ENCODE results near the gene IFT52. TPM values are rescaled to one million over a fixed set of nuclear protein-coding genes. Genes with fewer than 3 reads are reported as not detected.

The IFT52 gene
- total and polyA plus RNA-seq, 2 donors = 22.3 to 34.8 TPM

DNA sequence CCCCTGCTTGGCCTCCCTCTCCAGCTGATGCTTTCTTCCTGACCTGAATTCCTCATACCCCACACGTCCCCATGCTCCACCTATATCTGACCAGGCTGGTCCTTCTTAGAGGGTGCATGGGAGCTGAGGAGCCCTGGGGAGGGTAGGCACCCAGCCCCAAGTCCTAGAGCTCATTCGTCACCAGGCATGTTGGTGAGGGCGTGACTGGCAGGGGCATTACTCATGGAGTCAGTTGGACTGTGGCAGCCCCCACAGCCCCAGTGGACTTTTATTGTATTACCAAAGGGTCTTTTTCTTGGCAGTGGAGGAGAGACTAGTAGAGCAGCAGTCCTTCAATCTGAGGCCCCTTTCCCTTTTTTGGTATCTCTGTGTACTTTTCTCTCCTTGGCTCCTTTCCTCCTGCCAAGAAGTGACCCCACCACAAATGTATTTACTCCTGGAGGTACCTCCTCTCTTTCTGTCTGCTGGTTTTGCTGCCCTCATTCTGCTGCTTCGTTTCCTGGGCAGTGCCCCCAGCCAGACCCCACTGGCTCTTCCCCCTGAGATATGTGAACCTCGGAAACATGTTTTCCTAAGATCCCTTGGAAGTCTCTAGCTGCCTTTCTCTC is 42.4 kb upstream of the IFT52 start:
- Histone ChIP-seq H3K27ac (ENCODE audit: low read depth in 1 of 2, low read length in 1 of 2) (no peak overlapping the region), H3K4me1 (ENCODE audit: control insufficient read depth in 2 of 2, insufficient read depth in 2 of 2, low read length in 2 of 2) (no peaks in the 10 kb centered on the region), H3K27me3 (ENCODE audit: control insufficient read depth in 2 of 2, insufficient read depth in 1 of 2, low read length in 1 of 2) (no peaks in the 10 kb centered on the region), H3K9me3 (ENCODE audit: control insufficient read depth in 2 of 2, insufficient read depth in 1 of 2, low read length in 1 of 2) (no peaks in the 10 kb centered on the region), H3K4me3 (ENCODE audit: low read length in 2 of 2) (no peak overlapping the region), H3K36me3 (ENCODE audit: control insufficient read depth in 2 of 2, insufficient read depth in 2 of 2, low read length in 1 of 2) (no peaks in the 10 kb centered on the region)
- DNase-seq (ENCODE audit: low read depth in 6 of 9, low spot score in 9 of 9) = no peak
- 75% methylated on average over 5 of the region's 5 CpGs for WGBS

DNA sequence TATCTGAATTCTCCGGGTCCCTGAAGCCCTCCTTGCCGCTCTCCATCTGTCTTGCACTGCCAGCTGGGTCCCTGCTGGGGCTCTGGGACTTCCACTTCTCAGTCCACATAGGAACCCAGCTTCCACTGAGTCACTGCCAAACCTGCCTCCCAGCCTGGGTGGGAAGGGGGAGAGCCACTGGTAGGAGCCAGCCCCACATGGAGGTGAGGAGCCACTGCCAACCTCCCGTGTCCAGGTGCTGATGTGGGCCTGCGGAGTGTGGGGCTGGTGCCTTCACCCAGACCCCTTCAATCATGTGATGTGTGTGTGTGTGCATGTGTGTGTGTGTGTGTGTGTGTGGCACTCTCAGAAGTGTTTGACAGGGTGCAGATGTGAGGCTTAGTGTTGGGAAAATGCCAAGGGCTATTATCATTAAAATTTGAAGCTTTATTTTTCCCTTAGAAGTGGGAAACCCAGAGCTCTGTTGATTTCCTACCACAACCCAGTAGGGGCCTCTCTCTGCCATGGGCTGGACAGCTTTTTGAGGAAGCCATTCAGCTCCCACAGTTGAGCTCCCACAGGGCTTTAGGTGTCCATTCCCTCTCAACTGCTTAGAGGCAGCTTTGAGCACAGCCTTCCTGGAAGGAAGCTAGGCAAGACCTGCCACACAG is 41.2 kb upstream of the IFT52 start:
- H3K4me3 ChIP-seq (ENCODE audit: low read length in 2 of 2) = no peak overlapping the region
- H3K4me1 ChIP-seq (ENCODE audit: control insufficient read depth in 2 of 2, insufficient read depth in 2 of 2, low read length in 2 of 2) = no peaks in the 10 kb centered on the region
- H3K27me3 ChIP-seq (ENCODE audit: control insufficient read depth in 2 of 2, insufficient read depth in 1 of 2, low read length in 1 of 2) = no peaks in the 10 kb centered on the region
- H3K27ac ChIP-seq (ENCODE audit: low read depth in 1 of 2, low read length in 1 of 2) = no peak overlapping the region
- DNase-seq (ENCODE audit: low read depth in 6 of 9, low spot score in 9 of 9) = no peak
- H3K9me3 ChIP-seq (ENCODE audit: control insufficient read depth in 2 of 2, insufficient read depth in 1 of 2, low read length in 1 of 2) = no peaks in the 10 kb centered on the region
- H3K36me3 ChIP-seq (ENCODE audit: control insufficient read depth in 2 of 2, insufficient read depth in 2 of 2, low read length in 1 of 2) = no peaks in the 10 kb centered on the region
- WGBS = 94% methylated on average over 4 of the region's 4 CpGs

DNA sequence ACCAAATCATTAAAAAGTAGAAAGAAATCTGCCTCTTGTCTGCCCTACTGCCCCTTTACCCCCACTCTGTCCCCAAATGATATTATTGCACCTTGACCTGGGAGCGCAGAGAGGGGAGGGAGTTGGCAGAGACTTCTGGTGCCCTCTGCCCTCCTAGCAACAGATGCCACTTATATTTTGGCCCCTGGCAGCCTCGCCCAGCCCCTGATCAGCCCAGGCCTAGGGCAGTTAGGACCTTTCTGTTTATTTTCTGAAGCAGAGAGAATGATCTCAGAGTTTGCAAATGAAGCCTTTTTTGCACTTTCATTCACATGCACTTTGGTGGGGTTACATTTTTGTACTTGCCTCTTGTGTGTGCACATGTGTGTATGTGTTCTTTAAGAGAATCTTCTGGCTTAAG is 40.3 kb upstream of the IFT52 start:
- H3K27me3 ChIP-seq (ENCODE audit: control insufficient read depth in 2 of 2, insufficient read depth in 1 of 2, low read length in 1 of 2) = no peaks in the 10 kb centered on the region
- no peaks in the 10 kb centered on the region for H3K36me3 ChIP-seq (ENCODE audit: control insufficient read depth in 2 of 2, insufficient read depth in 2 of 2, low read length in 1 of 2)
- no peak overlapping the region for H3K4me3 ChIP-seq (ENCODE audit: low read length in 2 of 2)
- 93% methylated on average over 2 of the region's 2 CpGs for WGBS
- H3K27ac ChIP-seq (ENCODE audit: low read depth in 1 of 2, low read length in 1 of 2) = no peak overlapping the region
- H3K9me3 ChIP-seq (ENCODE audit: control insufficient read depth in 2 of 2, insufficient read depth in 1 of 2, low read length in 1 of 2) = no peaks in the 10 kb centered on the region
- H3K4me1 ChIP-seq (ENCODE audit: control insufficient read depth in 2 of 2, insufficient read depth in 2 of 2, low read length in 2 of 2) = no peaks in the 10 kb centered on the region
- DNase-seq (ENCODE audit: low read depth in 6 of 9, low spot score in 9 of 9) = no peak

DNA sequence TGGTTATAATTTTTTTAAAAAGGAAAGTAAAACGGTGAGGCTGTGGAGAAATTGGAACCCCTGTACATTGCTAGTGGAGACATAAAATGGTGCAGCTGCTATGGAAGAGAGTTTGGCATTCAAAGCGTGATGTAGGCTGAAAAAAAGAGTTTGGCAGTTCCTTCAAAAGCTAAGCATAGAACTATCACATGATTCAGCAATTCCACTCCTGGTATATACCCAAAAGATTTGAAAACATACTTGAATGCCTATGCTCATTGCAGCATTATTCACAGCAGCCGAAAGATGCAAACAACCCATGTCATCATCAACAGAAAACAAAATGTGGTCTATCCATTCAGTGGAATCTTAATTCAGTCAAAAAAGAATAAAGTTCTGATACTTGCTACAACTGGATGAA is 36.4 kb upstream of the IFT52 start:
- WGBS = 88% methylated on average over 3 of the region's 3 CpGs

DNA sequence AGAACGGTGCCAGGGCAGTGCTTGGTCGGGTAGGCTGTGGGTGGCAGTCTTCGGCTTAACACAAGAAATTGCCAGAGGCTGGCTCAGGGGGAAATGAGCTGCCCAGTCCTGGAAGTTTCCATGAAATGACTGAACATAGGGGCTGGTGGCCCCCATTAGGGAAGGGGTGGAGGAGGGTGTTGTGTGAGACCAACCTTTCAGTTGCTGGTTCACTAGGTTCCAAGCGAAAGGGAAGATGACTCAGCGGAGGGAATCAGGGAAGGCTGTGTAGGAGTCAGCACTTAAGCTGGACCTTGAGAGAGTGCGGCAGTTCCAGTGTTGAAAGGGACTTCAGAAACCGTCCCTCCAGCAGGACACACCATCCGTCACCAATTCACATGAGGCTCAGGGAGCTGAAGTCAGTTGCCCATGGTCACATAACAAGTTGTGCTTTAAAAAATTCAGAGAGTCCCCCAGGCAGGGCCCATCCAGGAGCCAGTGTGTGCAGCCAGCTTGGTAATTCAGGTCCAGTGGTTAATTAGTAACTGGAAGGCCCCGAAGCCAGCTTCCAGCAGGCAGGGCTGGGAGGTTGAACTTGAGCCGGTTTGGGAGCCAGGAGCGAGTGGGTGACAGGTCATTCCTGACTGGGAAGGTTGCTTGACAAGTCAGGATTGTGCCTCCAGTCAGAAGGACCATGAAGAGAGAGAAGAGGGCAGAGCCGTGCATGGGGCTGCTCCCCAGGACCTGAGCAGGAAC is 32.2 kb upstream of the IFT52 start, which contains the start of gene SGK2:
SGK2 (plus strand) TSS at position 616 of the 735 bp plus-strand sequence. CDS start 7,469 bp downstream, outside the sequence.
- Histone ChIP-seq H3K4me3 (ENCODE audit: low read length in 2 of 2) (no peak within 1 kb of the TSS), H3K4me1 (ENCODE audit: control insufficient read depth in 2 of 2, insufficient read depth in 2 of 2, low read length in 2 of 2) (no peaks in the 10 kb centered on the region), H3K27ac (ENCODE audit: low read depth in 1 of 2, low read length in 1 of 2) (no peak within 1 kb of the TSS), H3K27me3 (ENCODE audit: control insufficient read depth in 2 of 2, insufficient read depth in 1 of 2, low read length in 1 of 2) (peaks cover 0 to 2% of the 10 kb centered on the region in 2 donors), H3K9me3 (ENCODE audit: control insufficient read depth in 2 of 2, insufficient read depth in 1 of 2, low read length in 1 of 2) (no peaks in the 10 kb centered on the region), H3K36me3 (ENCODE audit: control insufficient read depth in 2 of 2, insufficient read depth in 2 of 2, low read length in 1 of 2) (no peaks in the 10 kb centered on the region)
- WGBS = 93% methylated on average over 12 of the region's 12 CpGs
- DNase-seq (ENCODE audit: low read depth in 6 of 9, low spot score in 9 of 9) = no peak

More for the DNA sequence above, 36.4 kb upstream of the IFT52 start:
- Histone ChIP-seq H3K4me1 (ENCODE audit: control insufficient read depth in 2 of 2, insufficient read depth in 2 of 2, low read length in 2 of 2) (no peaks in the 10 kb centered on the region), H3K27ac (ENCODE audit: low read depth in 1 of 2, low read length in 1 of 2) (no peak overlapping the region), H3K27me3 (ENCODE audit: control insufficient read depth in 2 of 2, insufficient read depth in 1 of 2, low read length in 1 of 2) (peaks cover 0 to 2% of the 10 kb centered on the region in 2 donors), H3K4me3 (ENCODE audit: low read length in 2 of 2) (no peak overlapping the region), H3K36me3 (ENCODE audit: control insufficient read depth in 2 of 2, insufficient read depth in 2 of 2, low read length in 1 of 2) (no peaks in the 10 kb centered on the region), H3K9me3 (ENCODE audit: control insufficient read depth in 2 of 2, insufficient read depth in 1 of 2, low read length in 1 of 2) (no peaks in the 10 kb centered on the region)
- no peak for DNase-seq (ENCODE audit: low read depth in 6 of 9, low spot score in 9 of 9)

- WGBS = 84% methylated on average over 8 of the region's 8 CpGs
- no peak for DNase-seq (ENCODE audit: low read depth in 6 of 9, low spot score in 9 of 9)
- H3K27ac ChIP-seq (ENCODE audit: low read depth in 1 of 2, low read length in 1 of 2) = no peak overlapping the region
Observed at GRCh38 chr20:43559147-43559987, 31.4 kb upstream of the IFT52 start.

GRCh38 chr20:43560974-43561373 is 29.8 kb upstream of the IFT52 start:
- Histone ChIP-seq H3K27ac (ENCODE audit: low read depth in 1 of 2, low read length in 1 of 2) (no peak overlapping the region), H3K4me3 (ENCODE audit: low read length in 2 of 2) (no peak overlapping the region), H3K4me1 (ENCODE audit: control insufficient read depth in 2 of 2, insufficient read depth in 2 of 2, low read length in 2 of 2) (no peaks in the 10 kb centered on the region), H3K27me3 (ENCODE audit: control insufficient read depth in 2 of 2, insufficient read depth in 1 of 2, low read length in 1 of 2) (peaks cover 0 to 2% of the 10 kb centered on the region in 2 donors), H3K36me3 (ENCODE audit: control insufficient read depth in 2 of 2, insufficient read depth in 2 of 2, low read length in 1 of 2) (no peaks in the 10 kb centered on the region), H3K9me3 (ENCODE audit: control insufficient read depth in 2 of 2, insufficient read depth in 1 of 2, low read length in 1 of 2) (no peaks in the 10 kb centered on the region)
- WGBS = 96% methylated on average over 3 of the region's 3 CpGs
- DNase-seq (ENCODE audit: low read depth in 6 of 9, low spot score in 9 of 9) = no peak

More at GRCh38 chr20:43559147-43559987, 31.4 kb upstream of the IFT52 start:
- Histone ChIP-seq H3K27me3 (ENCODE audit: control insufficient read depth in 2 of 2, insufficient read depth in 1 of 2, low read length in 1 of 2) (peaks cover 0 to 2% of the 10 kb centered on the region in 2 donors), H3K36me3 (ENCODE audit: control insufficient read depth in 2 of 2, insufficient read depth in 2 of 2, low read length in 1 of 2) (no peaks in the 10 kb centered on the region), H3K4me3 (ENCODE audit: low read length in 2 of 2) (no peak overlapping the region), H3K4me1 (ENCODE audit: control insufficient read depth in 2 of 2, insufficient read depth in 2 of 2, low read length in 2 of 2) (no peaks in the 10 kb centered on the region), H3K9me3 (ENCODE audit: control insufficient read depth in 2 of 2, insufficient read depth in 1 of 2, low read length in 1 of 2) (no peaks in the 10 kb centered on the region)

- Histone ChIP-seq H3K9me3 (ENCODE audit: control insufficient read depth in 2 of 2, insufficient read depth in 1 of 2, low read length in 1 of 2) (no peaks in the 10 kb centered on the region), H3K27me3 (ENCODE audit: control insufficient read depth in 2 of 2, insufficient read depth in 1 of 2, low read length in 1 of 2) (peaks cover 0 to under 1% of the 10 kb centered on the region in 2 donors), H3K4me3 (ENCODE audit: low read length in 2 of 2) (no peak overlapping the region), H3K27ac (ENCODE audit: low read depth in 1 of 2, low read length in 1 of 2) (no peak overlapping the region), H3K4me1 (ENCODE audit: control insufficient read depth in 2 of 2, insufficient read depth in 2 of 2, low read length in 2 of 2) (no peaks in the 10 kb centered on the region), H3K36me3 (ENCODE audit: control insufficient read depth in 2 of 2, insufficient read depth in 2 of 2, low read length in 1 of 2) (no peaks in the 10 kb centered on the region)
- WGBS = 86% methylated on average over 3 of the region's 3 CpGs
- DNase-seq (ENCODE audit: low read depth in 6 of 9, low spot score in 9 of 9) = no peak
Observed at GRCh38 chr20:43563429-43563828, 27.3 kb upstream of the IFT52 start.
